ENCODE results near the gene LSM7. TPM values are rescaled to one million over a fixed set of nuclear protein-coding genes. Genes with fewer than 3 reads are reported as not detected.
A peak's percentile ranks its signal among the peaks of the same experiment; 100 is the strongest.

Gene LSM7
- total RNA-seq, 2 donors from 2014 or later, result 115 to 140 TPM

DNA sequence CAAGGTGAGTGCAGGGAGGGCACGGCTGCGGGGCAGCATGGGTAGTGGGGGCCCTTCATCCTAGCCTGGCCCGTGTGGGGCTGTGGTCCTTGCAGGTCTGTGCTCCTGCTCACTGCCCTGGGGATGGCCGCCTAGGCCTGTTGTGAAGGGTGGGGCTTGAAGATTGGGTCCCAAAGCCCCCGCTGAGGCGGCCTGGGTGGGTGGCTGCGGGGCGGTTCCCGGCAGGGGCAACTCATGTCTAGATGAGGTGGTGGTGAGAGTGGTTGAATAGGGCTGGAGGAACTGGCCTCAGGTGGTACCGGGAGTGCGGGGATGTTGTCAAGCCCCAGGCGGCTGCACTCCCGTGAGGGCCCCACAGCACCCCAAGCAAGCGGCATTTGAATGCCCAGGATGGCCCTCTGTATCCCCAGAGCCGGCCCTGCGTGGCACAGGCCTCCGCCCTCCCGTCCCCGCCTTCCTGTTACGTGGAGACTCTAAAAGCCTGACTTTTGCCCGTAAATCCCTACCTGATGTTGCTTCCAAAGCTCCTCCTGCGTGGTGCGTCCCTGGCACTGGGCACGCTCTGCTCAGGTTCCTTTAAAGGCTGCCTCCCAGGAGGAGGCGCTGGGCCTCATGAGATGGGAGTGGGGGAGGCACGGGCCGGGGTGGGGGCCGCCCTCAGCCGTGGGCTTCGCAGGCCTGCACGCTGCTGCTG is 15.1 kb upstream of the LSM7 start:
- DNase-seq (ENCODE audit: low spot score in 2 of 2) (no peak), ATAC-seq (no peak)
- Mint-ChIP-seq H3K36me3 (peaks cover 0 to 5% of the 10 kb centered on the region in 2 donors), H3K9me3 (no peaks in the 10 kb centered on the region), H3K27ac (no peak overlapping the region)

GRCh38 chr19:2342656-2343288 is 14.4 kb upstream of the LSM7 start:
- ATAC-seq, result no peak
- peaks cover 0 to 5% of the 10 kb centered on the region in 2 donors for H3K36me3 Mint-ChIP-seq

DNA sequence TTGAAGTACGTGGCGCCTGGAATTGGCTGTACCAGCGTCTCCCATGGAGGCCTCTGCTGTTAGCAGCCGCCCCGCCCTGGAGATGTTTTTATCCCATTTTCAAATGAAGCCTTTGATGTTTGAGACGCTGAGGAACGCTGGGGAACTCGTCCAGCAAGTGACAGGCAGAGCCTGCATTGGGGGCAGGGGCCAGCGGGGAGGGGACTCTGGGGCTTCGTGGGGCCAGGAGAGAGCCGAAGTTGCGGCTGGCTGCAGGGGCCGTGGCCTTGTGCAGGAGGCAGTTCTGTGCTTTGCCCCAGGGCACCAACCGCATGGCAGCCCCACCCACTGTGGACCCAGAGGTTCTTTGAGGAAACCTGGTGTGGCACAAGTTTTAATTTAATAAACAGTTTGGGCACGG is 13.6 kb upstream of the LSM7 start:
- Mint-ChIP-seq H3K9me3 (no peaks in the 10 kb centered on the region), H3K27ac (no peak overlapping the region), H3K36me3 (peaks cover 0 to 5% of the 10 kb centered on the region in 2 donors)
- ATAC-seq, result no peak
- no peak for DNase-seq (ENCODE audit: low spot score in 2 of 2)

More at GRCh38 chr19:2342656-2343288, 14.4 kb upstream of the LSM7 start:
- H3K9me3 Mint-ChIP-seq, result no peaks in the 10 kb centered on the region
- no peak for DNase-seq (ENCODE audit: low spot score in 2 of 2)
- no peak overlapping the region for H3K27ac Mint-ChIP-seq

DNA sequence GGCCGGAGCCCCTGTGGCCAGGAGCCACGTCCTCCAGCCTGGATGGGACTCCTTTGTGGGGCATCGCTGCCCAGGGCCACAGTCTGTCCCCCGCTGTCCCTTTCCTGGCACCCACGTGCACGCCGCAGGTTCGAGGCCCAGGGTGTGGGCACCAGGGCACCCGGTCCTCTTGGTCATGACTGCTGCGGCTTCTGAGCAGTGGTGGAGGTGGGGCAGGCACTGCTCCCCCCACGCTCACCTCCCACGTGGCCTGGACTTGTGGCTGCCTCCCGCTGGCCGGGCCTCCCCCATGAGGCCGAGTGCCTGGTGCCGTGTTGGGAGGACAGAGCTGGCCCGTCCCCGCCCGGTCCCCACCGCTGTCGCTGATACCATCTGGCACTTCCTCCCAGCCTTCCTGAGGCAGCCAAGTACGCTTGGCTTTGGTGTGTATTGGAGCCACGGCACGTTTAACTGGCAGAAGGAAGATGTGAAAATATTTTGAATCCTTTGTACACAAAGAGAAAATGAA is 12.9 kb upstream of the LSM7 start:
- Mint-ChIP-seq H3K27ac (peak overlapping the region in 1 of 2 donors; percentile 84), H3K36me3 (peaks cover 0 to 8% of the 10 kb centered on the region in 2 donors), H3K9me3 (peaks cover under 1 to 2% of the 10 kb centered on the region in 2 donors)
- ATAC-seq (no peak), DNase-seq (ENCODE audit: low spot score in 2 of 2) (no peak)

DNA sequence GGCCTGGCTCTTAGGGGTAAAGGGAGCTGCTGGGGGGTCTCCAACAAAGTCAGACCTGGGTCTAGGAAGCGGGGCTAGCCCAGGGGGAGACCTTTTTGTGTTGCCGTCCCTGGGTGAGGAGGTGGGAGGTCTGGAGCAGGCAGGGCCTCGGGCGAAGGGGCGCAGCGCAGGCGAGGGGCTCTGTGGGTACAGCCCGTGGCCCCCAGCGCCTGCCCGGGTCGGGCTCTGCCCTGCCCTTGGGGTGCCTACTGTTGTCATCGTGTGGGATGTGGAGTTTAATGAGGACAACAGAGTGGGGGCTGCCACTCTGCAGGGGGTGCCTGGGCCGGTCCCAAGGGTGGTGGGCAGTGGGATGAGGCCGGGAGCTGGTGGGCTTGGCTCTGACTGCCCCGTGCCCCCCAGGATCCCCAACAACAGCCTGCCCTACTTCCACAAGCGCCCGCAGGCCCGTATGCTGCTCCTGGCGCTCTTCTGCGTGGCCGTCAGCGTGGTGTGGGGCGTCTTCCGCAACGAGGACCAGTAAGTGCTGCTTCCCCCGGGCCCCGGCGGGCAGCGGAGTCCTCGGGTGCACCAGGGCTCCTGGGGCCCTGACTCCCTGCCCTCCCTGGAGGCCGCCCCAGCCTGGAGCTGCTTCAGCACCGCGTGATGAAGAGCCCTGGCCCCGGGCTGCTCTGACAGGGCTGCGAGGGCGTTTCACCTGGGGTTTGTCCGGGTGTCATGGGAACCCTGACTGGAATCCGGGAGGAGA is 12.3 kb upstream of the LSM7 start:
- peaks cover 6 to 11% of the 10 kb centered on the region in 2 donors for H3K36me3 Mint-ChIP-seq
- ATAC-seq, result no peak
- H3K27ac Mint-ChIP-seq, result no peak overlapping the region
- no peak for DNase-seq (ENCODE audit: low spot score in 2 of 2)
- peaks cover 7 to 8% of the 10 kb centered on the region in 2 donors for H3K9me3 Mint-ChIP-seq

DNA sequence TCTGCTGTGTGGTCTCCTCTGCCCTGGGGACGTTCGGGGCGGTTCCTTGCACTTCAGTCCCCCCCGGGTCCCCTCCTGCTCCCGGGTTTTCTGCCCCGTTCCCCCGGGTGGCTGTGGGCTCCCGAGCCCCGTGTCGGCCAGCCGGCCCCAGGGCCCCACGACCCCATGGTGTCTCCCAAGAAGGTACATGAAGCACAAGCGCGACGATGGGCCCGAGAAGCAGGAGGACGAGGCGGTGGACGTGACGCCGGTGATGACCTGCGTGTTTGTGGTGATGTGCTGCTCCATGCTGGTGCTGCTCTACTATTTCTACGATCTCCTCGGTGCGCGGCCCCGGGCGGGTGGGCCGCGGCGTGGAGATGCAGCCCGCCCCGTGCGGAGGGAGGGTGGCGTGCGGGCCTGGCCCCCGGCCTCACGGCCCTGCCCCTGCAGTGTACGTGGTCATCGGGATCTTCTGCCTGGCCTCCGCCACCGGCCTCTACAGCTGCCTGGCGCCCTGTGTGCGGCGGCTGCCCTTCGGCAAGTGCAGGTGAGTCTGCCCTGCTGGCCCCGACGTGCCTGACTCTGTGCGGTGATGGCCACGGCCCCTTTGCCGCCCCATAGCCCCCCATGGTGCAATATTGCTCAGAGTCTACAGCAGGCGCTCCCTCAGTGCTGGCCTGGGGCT is 11.4 kb upstream of the LSM7 start:
- Mint-ChIP-seq H3K27ac (no peak overlapping the region), H3K36me3 (peaks cover 10 to 13% of the 10 kb centered on the region in 2 donors), H3K9me3 (peaks cover 9 to 11% of the 10 kb centered on the region in 2 donors)
- ATAC-seq, result no peak
- DNase-seq (ENCODE audit: low spot score in 2 of 2), result no peak

DNA sequence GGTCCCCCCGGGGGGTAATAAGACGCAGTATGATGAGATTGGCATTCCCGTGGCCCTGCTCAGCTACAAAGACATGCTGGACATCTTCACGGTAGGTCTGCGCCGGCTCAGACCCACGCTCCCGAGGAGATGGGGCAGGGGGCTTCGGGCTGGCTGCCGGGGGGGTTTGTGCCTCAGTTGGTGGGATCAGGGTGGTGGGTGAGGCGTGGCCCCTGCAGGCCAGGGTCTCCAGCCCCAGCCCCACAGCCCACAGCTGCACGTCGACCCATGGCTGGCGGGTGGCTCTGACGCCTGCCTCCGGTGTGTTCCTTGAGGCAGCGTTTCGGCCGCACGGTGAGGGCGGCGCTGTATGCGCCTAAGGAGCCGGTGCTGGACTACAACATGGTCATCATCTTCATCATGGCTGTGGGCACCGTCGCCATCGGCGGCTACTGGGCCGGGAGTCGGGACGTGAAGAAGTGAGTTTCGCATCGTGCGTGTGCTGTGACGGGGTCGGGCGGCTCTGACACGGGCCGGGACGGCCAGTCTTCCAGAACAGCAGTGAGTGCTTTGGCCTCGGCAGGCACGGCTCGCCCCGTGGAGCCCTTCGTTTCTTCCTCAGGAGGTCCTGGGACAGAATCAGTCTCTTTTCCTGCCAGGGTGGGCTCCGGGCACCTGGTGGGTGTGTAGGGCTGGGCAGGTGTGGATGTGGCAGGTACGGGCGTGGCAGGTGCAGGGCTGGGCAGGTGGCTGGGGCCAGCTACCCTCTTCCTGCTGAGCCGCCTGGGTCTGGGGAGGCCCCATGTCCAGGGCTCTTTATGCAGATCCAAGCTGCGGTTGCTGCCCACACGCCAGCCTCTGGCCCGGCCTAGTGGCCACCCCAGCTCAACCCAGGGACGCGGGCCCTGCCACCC is 10.6 kb upstream of the LSM7 start:
- ATAC-seq (no peak), DNase-seq (ENCODE audit: low spot score in 2 of 2) (peak in 1 of 2 donors; percentile 53)
- Mint-ChIP-seq H3K27ac (no peak overlapping the region), H3K36me3 (peaks cover 10 to 13% of the 10 kb centered on the region in 2 donors), H3K9me3 (peaks cover 9 to 11% of the 10 kb centered on the region in 2 donors)

- Mint-ChIP-seq H3K27ac (no peak overlapping the region), H3K9me3 (peaks cover 9 to 11% of the 10 kb centered on the region in 2 donors), H3K36me3 (peaks cover 10 to 13% of the 10 kb centered on the region in 2 donors)
- DNase-seq (ENCODE audit: low spot score in 2 of 2), result no peak
- no peak for ATAC-seq
Observed at GRCh38 chr19:2338055-2338615, 9.7 kb upstream of the LSM7 start.

GRCh38 chr19:2337329-2337707 is 8.9 kb upstream of the LSM7 start:
- H3K36me3 Mint-ChIP-seq, result peaks cover 10 to 13% of the 10 kb centered on the region in 2 donors
- ATAC-seq (no peak), DNase-seq (ENCODE audit: low spot score in 2 of 2) (no peak)
- H3K27ac Mint-ChIP-seq, result no peak overlapping the region
- peaks cover 9 to 11% of the 10 kb centered on the region in 2 donors for H3K9me3 Mint-ChIP-seq

GRCh38 chr19:2336528-2337328 is 8.3 kb upstream of the LSM7 start:
- peaks cover 10 to 13% of the 10 kb centered on the region in 2 donors for H3K36me3 Mint-ChIP-seq
- no peak for DNase-seq (ENCODE audit: low spot score in 2 of 2)
- ATAC-seq, result no peak
- peaks cover 9 to 11% of the 10 kb centered on the region in 2 donors for H3K9me3 Mint-ChIP-seq
- H3K27ac Mint-ChIP-seq, result no peak overlapping the region

DNA sequence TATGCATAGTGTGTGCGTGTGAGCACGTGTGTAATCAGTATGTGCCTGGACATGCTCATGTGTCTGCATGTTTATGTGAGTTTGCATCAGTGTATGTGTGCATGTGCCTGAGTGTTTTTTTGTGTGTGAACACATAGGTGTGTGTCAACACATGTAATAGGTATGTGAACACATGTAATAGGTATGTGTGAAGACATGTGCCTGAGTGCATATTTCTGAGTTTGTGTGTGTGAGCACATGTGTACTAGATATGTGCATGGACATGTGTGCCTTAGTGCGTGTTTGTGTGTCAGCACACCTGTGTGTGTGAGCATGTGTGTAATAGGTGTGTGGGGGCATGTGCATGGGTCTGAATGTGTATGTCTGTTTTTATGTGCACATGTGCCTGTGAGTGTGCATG is 7.5 kb upstream of the LSM7 start:
- ATAC-seq (no peak), DNase-seq (ENCODE audit: low spot score in 2 of 2) (no peak)
- H3K9me3 Mint-ChIP-seq, result peaks cover 9 to 11% of the 10 kb centered on the region in 2 donors
- H3K36me3 Mint-ChIP-seq, result peaks cover 10 to 13% of the 10 kb centered on the region in 2 donors
- H3K27ac Mint-ChIP-seq, result no peak overlapping the region

DNA sequence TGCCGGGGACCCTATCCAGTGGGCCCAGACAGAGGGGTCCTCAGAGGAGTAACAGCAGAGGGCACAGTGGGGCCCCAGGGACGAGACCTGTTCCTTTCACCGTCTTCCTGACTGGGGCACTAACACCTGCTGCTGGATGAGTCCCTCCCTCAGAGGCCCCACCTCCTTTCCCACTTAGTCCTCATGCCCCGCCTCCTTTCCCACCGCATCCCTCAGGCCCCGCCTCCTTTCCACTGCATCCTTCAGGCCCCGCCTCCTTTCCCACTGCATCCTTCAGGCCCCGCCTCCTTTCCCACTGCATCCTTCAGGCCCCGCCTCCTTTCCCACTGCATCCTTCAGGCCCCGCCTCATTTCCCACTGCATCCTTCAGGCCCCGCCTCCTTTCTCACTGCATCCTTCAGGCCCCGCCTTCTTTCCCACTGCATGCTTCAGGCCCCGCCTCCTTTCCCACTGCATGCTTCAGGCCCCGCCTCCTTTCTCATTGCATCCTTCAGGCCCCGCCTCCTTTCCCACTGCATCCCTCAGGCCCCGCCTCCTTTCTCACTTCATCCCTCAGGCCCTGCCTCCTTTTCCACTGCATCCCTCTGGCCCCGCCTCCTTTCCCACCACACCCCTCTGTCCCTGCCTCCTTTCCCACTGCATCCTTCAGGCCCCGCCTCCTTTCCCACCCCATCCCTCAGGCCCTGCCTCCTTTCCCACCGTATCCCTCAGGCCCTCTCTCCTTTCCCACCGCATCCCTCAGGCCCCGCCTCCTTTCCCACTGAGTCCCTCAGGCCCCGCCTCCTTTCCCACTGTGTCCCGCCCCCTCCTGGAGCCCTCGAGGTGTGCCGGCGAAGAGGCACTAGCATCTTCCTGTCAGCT is 6.8 kb upstream of the LSM7 start:
- no peak for DNase-seq (ENCODE audit: low spot score in 2 of 2)
- Mint-ChIP-seq H3K36me3 (peaks cover 10 to 13% of the 10 kb centered on the region in 2 donors), H3K9me3 (peaks cover 9 to 11% of the 10 kb centered on the region in 2 donors), H3K27ac (no peak overlapping the region)
- no peak for ATAC-seq

DNA sequence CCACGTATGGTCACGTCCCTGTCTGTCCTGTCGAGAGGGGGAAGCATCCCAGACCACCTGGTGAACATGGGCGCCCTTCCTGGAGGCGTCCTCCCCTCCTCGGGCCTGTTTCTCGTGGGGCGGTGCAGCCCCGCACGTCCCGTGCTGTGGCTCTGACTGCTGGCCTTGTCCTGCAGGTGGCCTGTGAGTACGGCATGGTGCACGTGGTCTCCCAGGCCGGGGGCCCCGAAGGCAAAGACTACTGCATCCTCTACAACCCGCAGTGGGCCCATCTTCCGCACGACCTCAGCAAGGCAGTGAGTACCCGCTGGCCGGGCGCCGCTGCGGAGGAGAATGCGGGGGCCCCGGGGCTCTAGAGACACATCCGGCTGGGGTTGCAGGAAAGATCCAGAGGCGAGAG is 6.0 kb upstream of the LSM7 start:
- Mint-ChIP-seq H3K36me3 (peaks cover 13 to 17% of the 10 kb centered on the region in 2 donors), H3K9me3 (peaks cover 9 to 11% of the 10 kb centered on the region in 2 donors), H3K27ac (no peak overlapping the region)
- DNase-seq (ENCODE audit: low spot score in 2 of 2), result no peak
- no peak for ATAC-seq

DNA sequence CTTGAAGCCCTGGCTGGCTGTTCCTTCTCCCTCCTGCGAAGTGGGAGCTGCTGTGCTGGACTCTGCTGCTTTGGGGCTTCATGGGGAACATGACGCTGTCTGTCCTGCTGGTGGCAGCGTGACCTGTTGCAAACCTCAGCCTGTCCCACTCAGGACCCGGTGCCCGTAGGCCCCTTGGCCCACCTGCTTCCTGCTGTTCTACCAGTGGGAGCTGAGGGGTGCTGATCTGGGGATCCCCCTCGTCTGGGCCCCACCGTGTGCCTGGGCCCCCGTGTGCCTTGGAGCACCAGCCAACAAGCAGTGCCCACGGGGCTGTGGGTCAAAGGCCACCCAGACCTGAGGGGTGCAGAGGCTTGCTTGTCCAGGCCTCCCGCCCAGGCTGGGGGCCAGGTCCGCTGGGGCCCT is 5.4 kb upstream of the LSM7 start:
- no peak overlapping the region for H3K27ac Mint-ChIP-seq
- no peak for ATAC-seq
- no peak for DNase-seq (ENCODE audit: low spot score in 2 of 2)
- H3K36me3 Mint-ChIP-seq, result peaks cover 19 to 22% of the 10 kb centered on the region in 2 donors
- H3K9me3 Mint-ChIP-seq, result peaks cover 9 to 11% of the 10 kb centered on the region in 2 donors
